GM12873 (cell line): Measurements from ENCODE around the gene MYL11.
A peak's percentile ranks its signal among the peaks of the same experiment; 100 is the strongest.

Source experiments
- TF ChIP-seq, protein P1 (sequence below): IDR thresholded peaks from 2 replicates; pipeline ENCODE4 v1.5.1; 2012; ENCODE audit warnings: low read depth, mild to moderate bottlenecking, moderate library complexity, low read length, control low read depth; ENCODE audit not compliant: insufficient read depth; ENCODE audit errors: missing control alignments

MYL11 gene

DNA sequence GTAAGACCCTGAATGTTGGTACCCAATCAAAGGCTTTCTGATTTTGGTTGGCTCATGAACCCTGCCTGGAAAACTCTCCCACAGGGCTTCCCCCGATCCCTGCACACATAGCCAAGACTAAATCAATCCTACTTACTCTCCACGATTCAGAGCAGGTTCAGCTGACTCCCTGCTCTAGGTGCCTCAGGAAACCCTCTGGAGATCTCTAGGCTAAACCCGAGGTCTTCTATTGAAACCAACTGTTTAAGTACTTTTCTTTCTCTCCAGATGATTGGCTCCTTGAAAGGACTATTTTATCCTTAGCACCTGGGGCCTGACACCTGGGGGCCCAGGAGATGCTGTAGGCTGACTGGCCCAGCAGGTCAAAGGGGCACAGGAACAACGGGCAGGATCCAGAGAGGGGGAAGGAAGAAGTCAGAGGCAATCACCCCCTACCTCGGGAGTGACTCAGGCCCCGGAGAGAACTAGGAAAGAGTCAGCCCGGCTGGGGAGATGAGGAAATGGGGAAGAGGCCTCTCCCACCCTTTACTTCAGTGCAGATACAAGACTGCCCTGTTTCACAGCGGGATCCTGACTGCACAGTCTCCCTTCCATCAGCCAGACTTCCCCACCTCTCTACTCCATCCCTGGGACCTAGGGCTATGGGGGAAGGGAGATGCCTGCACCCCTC is 6.3 kb upstream of the MYL11 start:
- TF ChIP-seq, protein P1, sequence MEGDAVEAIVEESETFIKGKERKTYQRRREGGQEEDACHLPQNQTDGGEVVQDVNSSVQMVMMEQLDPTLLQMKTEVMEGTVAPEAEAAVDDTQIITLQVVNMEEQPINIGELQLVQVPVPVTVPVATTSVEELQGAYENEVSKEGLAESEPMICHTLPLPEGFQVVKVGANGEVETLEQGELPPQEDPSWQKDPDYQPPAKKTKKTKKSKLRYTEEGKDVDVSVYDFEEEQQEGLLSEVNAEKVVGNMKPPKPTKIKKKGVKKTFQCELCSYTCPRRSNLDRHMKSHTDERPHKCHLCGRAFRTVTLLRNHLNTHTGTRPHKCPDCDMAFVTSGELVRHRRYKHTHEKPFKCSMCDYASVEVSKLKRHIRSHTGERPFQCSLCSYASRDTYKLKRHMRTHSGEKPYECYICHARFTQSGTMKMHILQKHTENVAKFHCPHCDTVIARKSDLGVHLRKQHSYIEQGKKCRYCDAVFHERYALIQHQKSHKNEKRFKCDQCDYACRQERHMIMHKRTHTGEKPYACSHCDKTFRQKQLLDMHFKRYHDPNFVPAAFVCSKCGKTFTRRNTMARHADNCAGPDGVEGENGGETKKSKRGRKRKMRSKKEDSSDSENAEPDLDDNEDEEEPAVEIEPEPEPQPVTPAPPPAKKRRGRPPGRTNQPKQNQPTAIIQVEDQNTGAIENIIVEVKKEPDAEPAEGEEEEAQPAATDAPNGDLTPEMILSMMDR, result no peak

DNA sequence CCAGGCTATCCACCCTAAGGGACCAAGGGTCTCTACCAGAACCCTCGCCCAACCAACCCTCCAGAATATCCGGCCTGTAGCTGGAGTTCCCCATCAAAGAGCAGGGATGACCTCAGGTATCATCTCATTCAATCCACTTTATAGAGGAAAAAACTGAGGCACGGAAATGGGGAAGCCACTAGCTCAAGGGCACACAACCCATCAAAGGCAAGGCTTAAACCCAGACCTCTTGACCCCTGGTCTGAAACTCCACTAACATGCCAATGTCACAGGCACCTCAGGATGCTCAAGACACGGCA is 5.9 kb upstream of the MYL11 start:
- TF ChIP-seq, protein P1, result no peak

DNA sequence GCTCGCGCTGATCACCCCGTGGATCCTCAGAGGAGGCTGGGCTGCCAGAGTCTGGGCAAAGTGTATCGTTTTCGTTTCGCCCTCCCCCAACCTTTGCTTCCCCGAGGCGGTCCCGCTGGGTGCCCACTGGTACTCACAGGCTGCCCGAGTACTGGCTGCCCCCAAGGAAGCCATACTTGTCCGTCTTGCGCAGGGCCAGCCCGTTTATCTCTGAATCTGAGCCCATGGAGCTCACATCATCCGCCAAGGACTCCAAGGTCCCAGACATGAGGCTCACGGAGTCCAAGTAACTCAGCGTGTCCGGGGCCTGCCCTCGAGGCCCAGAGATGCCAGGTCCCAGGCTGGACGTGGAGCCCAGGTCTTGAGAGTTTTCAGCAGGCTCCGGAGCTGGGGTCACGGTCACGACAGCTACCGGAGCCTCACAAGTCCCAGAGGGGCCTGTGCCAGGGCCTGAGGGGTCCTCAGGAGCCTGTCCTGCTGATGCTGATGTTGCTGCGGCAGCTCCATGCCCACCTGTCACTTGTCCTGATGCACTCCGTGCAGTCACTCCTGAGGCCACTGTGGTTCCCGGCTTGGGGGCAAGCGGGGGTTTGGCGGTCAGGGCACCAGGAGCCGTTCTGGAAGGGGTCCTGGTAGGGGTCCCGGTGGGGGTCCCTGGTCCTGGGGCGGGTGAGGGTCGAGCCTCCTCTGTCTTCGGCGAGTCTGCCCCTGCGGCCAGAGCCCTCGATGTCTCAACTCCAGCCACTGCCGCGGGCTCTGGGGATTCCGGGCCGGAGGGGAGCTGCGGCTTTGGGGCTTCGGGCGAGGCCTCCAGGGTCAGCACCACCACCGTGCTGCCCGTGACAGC is 5.3 kb upstream of the MYL11 start:
- TF ChIP-seq, protein P1, result no peak

DNA sequence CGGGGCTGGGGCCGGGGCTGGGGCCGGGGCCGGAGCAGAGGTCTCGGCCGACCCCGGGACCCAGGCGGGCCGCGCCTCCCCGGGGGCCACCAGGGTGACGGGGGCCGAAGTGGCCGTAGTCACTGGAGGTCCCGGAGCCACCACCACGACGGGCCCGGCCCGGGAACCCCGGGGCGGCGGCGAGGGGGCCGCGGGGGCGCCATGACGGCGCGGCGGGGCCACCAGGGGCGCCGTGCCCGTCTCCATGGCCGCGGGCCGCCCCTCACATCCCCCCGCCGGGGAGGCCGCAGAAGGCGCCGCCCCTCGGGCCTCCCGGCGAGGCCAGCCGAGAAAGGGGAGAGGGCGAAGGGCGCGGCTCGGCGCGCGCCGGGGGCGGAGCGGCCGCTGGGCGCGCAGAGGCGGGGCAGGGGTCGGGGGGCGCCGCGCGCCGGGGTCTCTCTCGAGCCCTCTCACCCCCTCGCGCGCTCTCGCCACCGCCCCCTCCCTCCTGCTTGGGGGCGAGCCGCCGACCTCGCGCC is 4.6 kb upstream of the MYL11 start:
- TF ChIP-seq, protein P1, result peak; percentile 9

DNA sequence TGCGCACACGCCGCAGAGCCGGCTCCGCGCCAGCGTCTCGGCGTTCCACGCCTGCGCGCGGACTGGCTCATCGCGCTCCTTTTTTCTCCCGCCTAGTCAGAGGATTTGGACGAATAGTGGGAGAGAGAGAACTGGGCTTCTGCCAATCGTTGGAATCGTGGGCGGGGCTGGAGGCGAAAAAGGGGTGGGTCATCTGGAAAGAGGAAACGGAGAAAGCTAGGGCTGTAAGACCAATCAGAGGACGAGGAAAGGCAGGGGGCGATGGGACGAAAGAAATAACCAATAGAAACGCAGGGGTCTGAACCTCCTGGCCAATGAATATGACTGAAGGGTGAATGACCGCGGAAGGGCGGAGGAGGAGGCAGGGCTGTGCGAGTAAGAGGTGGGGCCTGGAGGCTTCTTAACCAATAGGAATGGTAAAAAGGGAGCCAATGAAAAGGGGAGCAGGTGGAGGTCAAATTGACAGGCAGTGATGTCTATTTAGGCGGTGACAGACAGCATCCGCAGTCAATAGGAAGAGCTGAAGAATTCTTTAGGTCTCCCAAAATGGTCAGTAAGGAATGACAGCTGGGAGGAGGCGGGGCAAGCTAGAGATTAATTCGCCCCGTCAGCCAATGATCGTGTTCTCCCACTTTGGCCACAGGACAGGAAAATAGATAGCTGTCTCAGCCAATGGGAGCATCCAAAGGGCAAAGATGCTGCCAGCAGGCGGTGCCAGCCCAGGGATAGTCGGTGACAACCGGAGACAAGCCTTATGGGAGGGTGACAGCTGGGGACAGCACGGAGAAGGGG is 4.0 kb upstream of the MYL11 start, which contains the start of gene TBC1D10B:
TSS of gene TBC1D10B (minus strand) at position 39 of the 792 bp plus-strand sequence. CDS start 311 bp downstream, outside the sequence.
- TF ChIP-seq, protein P1, result peak; percentile 44

DNA sequence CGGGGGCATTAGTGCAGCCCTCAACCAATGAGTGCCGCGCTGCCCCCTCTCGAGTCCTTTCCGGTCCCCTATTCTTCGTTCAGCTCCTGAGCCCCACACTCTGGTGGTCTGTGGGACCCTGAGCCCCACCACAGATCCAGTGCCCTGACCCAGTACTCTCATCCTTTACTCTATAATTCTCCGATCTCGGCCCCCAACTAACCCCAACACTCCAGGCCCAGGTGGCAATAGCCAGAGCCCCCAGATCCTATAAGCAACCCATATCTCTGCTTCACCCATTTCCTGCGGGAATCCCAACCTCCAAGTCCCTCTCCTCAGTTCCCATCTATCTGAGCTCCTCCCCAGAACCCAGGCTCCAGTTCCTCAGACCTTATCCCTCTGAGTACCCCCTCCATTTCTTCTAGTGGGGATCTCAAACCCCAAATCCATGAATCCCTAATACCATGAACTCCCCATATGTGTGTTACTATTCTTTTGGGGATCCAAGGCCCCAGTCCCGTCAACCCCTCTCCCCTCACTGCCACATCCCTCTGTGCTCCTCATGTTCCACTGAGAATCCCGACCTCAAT is 3.3 kb upstream of the MYL11 start:
- TF ChIP-seq, protein P1, result no peak
